Liver (tissue), 9 donors: ENCODE measurements around the gene ZNF846. TPM values are rescaled to one million over a fixed set of nuclear protein-coding genes. Genes with fewer than 3 reads are reported as not detected.
A peak's percentile ranks its signal among the peaks of the same experiment; 100 is the strongest.
"Not testable (repeated sequence)": the region's sequence is repeated elsewhere in the genome, so short reads cannot be mapped to it uniquely, and the experiment has no call there.

Source experiments
- DNase-seq: peaks from one replicate; pipeline ENCODE4 v3.0.0-alpha.2; 2017; ENCODE audit warnings: low spot score
- H3K27ac ChIP-seq, 2 donors: one replicate each; pipeline ENCODE4 v1.7.0; 2013; ENCODE audit warnings: inconsistent platforms in 2 of 2, low read length in 2 of 2, control low read depth in 1 of 2, low read depth in 1 of 2, mild to moderate bottlenecking in 1 of 2
- H3K27me3 ChIP-seq, 4 donors: one replicate each; pipeline versions ENCODE4 v1.6.1 to v1.7.0; 2013; ENCODE audit warnings: low read length in 3 of 4, inconsistent platforms in 1 of 4, mild to moderate bottlenecking in 1 of 4, moderate library complexity in 1 of 4; ENCODE audit not compliant: control insufficient read depth in 4 of 4, insufficient read depth in 4 of 4
- H3K36me3 ChIP-seq, 4 donors: one replicate each; pipeline versions ENCODE4 v1.6.1 to v1.7.0; 2013; ENCODE audit warnings: low read length in 3 of 4, mild to moderate bottlenecking in 3 of 4, low read depth in 1 of 4, moderate library complexity in 1 of 4; ENCODE audit not compliant: control insufficient read depth in 4 of 4, insufficient read depth in 3 of 4
- H3K4me1 ChIP-seq, 4 donors: one replicate each; pipeline versions ENCODE4 v1.6.1 to v1.7.0; 2013; ENCODE audit warnings: low read length in 3 of 4, mild to moderate bottlenecking in 3 of 4, moderate library complexity in 1 of 4; ENCODE audit not compliant: control insufficient read depth in 4 of 4, insufficient read depth in 4 of 4
- H3K4me3 ChIP-seq, 3 donors: one replicate each; pipeline versions ENCODE4 v1.6.1 to v1.7.0; 2013; ENCODE audit warnings: low read length in 3 of 3, control low read depth in 1 of 3, low read depth in 1 of 3, mild to moderate bottlenecking in 1 of 3
- H3K9ac ChIP-seq, 2 donors: one replicate each; pipeline ENCODE4 v1.7.0; 2013; ENCODE audit warnings: low read length in 2 of 2, mild to moderate bottlenecking in 2 of 2, moderate library complexity in 2 of 2, control low read depth in 1 of 2, low read depth in 1 of 2
- H3K9me3 ChIP-seq, 4 donors: one replicate each; pipeline versions ENCODE4 v1.6.1 to v1.7.0; 2013; ENCODE audit warnings: low read length in 3 of 4; ENCODE audit not compliant: control insufficient read depth in 4 of 4
- EGR1 ChIP-seq, 2 donors: IDR thresholded peaks; 2 replicates each; pipeline ENCODE4 v1.6.1; 2016 to 2018; ENCODE audit warnings: antibody characterized with exemption in 2 of 2, low read depth in 2 of 2
- RAD21 ChIP-seq, 2 donors: IDR thresholded peaks; 2 replicates each; pipeline ENCODE4 v1.6.1; 2016; ENCODE audit warnings: antibody characterized with exemption in 2 of 2, mild to moderate bottlenecking in 2 of 2
- RXRA ChIP-seq, 2 donors: IDR thresholded peaks; 2 replicates each; pipeline ENCODE4 v1.6.1; 2017 to 2018; ENCODE audit warnings: antibody characterized with exemption in 2 of 2, mild to moderate bottlenecking in 1 of 2
- SP1 ChIP-seq: IDR thresholded peaks from 2 replicates; pipeline ENCODE4 v1.6.1; 2018; ENCODE audit warnings: antibody characterized with exemption, mild to moderate bottlenecking
- WGBS: extraction: QIAGEN DNeasy Blood & Tissue Kit; methylation state at CpG from one replicate; pipeline ENCODE4 v1.1.7; 2013; 5-methylcytosine and 5-hydroxymethylcytosine counted together
- polyA plus RNA-seq, 2 donors: library from polyadenylated mRNA; stranded (reverse) in 1 of 2; unstranded in 1 of 2; fragments of 200-250 nt in 1 of 2; fragments of >200 nt in 1 of 2; fragmentation: Nextera tagmentation in 1 of 2; extraction: Ambion mirVana in 1 of 2; gene quantifications; one replicate each; pipeline versions ENCODE4 v1.2.1 to v1.2.3, GENCODE V29; 2013 to 2015
- total RNA-seq, 2 donors: library from RNA; depleted of rRNA; stranded (reverse); fragments of >200 nt; gene quantifications; one replicate each; pipeline ENCODE4 v1.2.3, GENCODE V29; 2014
- TF ChIP-seq, protein P1 (sequence below): fragments of 150-350 bp; IDR thresholded peaks from 2 replicates; pipeline ENCODE4 v1.5.1; 2017; ENCODE audit warnings: improper control_type of control experiment, low read depth, low read length; ENCODE audit not compliant: missing input control
- TF ChIP-seq, protein P2 (sequence below): IDR thresholded peaks from 2 replicates; pipeline ENCODE4 v1.6.1; 2016; ENCODE audit warnings: antibody characterized with exemption
- TF ChIP-seq, protein P3 (sequence below): IDR thresholded peaks from 2 replicates; pipeline ENCODE4 v1.6.1; 2016; ENCODE audit warnings: antibody characterized with exemption, mild to moderate bottlenecking
- donor health status: healthy.
- donor health status: healthy.
- donor health status: healthy.
- donor health status: healthy.
- donor health status: healthy.

The ZNF846 gene
- total and polyA plus RNA-seq, 4 donors, result 1.6 to 9.4 (median 6.6) TPM

DNA sequence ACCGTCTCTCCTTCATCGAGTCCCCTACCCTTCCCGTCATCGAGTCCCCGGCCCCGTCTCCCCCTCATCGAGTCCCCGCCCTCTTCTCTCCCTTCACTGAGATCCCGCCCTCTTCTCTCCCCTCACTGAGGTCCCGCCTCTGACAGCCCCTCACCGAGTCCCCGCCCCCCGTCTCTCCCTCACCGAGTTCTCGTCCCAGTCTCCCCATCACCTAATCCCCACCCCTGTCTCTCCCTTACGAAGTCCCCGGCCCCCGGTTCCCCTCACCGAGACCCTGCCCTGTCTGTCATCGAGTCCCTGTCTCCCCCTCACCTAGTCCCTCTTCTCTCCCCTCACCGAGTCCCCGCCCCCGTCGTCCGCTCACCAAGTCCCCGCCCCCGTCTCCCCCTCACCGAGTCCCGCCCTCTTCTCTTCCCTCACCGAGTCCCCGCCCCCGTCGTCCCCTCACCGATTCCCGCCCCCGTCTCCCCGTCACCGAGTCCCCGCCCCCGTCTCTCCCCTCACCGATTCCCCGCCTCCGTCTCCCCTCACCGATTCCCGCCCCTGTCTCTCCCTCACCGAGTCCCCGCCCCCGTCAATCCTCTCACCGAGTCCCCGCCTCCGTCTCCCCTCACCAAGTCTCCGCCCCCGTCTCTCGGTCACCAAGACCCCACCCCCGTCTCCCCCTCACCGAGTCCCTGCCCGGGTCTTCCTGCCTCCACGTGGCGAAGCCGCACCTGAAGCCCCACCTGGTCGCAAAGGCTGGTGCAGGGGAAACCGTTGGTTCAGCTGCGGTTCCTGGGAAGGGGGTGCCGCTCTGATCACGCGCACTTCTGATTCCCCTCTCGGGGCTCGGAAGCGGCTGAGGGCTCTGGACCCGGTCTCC, 23.9 kb upstream of the ZNF846 start:
- Histone ChIP-seq H3K4me1 (peaks cover 0 to 4% (median 1%) of the 10 kb centered on the region in 4 donors), H3K27ac (peak overlapping the region; percentile 74 to 95), H3K27me3 (no peaks in the 10 kb centered on the region), H3K9ac (peak overlapping the region; percentile 34 to 47), H3K4me3 (peak overlapping the region; percentile 84 to 88 (median 85)), H3K36me3 (no peaks in the 10 kb centered on the region), H3K9me3 (no peaks in the 10 kb centered on the region)
- WGBS, result 5% methylated on average over 70 of the region's 70 CpGs
- TF ChIP-seq RAD21 (IDR thresholded peaks at IDR 0.05) (peak in 1 of 2 donors; percentile 19), SP1 (peak; percentile 42), EGR1 (IDR thresholded peaks at IDR 0.05; ENCODE audit: low read depth in 2 of 2) (peak; percentile 58 to 74), RXRA (IDR thresholded peaks at IDR 0.05) (no peak)
- TF ChIP-seq, protein P1, sequence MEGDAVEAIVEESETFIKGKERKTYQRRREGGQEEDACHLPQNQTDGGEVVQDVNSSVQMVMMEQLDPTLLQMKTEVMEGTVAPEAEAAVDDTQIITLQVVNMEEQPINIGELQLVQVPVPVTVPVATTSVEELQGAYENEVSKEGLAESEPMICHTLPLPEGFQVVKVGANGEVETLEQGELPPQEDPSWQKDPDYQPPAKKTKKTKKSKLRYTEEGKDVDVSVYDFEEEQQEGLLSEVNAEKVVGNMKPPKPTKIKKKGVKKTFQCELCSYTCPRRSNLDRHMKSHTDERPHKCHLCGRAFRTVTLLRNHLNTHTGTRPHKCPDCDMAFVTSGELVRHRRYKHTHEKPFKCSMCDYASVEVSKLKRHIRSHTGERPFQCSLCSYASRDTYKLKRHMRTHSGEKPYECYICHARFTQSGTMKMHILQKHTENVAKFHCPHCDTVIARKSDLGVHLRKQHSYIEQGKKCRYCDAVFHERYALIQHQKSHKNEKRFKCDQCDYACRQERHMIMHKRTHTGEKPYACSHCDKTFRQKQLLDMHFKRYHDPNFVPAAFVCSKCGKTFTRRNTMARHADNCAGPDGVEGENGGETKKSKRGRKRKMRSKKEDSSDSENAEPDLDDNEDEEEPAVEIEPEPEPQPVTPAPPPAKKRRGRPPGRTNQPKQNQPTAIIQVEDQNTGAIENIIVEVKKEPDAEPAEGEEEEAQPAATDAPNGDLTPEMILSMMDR, result no peak
- TF ChIP-seq, protein P2, sequence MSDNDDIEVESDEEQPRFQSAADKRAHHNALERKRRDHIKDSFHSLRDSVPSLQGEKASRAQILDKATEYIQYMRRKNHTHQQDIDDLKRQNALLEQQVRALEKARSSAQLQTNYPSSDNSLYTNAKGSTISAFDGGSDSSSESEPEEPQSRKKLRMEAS, result peak; percentile 49
- DNase-seq, result peak; percentile 92

DNA sequence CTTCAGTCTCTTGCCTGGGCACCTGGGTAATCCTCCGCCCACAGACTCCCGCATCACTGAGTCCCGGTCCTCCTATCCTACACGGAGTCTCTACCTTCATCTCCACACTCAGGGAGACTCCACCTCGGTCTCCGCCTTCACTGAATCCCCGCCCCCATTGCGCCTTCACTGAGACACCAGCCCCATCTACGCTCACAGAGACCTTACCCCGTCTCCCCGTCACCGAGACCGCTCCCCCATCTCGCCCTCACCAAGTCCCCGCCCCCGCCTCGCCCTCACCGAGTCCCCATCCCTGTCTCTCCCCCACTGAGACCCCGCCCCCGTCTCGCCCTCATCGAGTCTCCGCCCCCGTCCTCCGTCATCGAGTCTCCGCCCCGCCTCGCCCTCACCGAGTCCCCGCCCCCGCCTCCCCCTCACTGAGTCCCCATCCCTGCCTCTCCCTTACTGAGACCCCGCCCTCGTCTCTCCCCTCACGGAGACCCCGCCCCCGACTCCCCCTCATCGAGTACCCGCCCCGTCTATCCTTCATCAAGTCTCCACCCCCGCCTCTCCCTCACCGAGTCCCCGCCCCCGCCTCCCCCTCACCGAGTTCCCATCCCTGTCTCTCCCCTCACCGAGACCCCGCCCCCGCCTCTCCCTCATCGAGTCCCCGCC, 23.1 kb upstream of the ZNF846 start:
- no peaks in the 10 kb centered on the region for H3K27me3 ChIP-seq
- peak overlapping the region; percentile 67 to 85 (median 77) for H3K4me3 ChIP-seq
- peak; percentile 96 for DNase-seq
- TF ChIP-seq SP1, result peak; percentile 10
- TF ChIP-seq, protein P3, sequence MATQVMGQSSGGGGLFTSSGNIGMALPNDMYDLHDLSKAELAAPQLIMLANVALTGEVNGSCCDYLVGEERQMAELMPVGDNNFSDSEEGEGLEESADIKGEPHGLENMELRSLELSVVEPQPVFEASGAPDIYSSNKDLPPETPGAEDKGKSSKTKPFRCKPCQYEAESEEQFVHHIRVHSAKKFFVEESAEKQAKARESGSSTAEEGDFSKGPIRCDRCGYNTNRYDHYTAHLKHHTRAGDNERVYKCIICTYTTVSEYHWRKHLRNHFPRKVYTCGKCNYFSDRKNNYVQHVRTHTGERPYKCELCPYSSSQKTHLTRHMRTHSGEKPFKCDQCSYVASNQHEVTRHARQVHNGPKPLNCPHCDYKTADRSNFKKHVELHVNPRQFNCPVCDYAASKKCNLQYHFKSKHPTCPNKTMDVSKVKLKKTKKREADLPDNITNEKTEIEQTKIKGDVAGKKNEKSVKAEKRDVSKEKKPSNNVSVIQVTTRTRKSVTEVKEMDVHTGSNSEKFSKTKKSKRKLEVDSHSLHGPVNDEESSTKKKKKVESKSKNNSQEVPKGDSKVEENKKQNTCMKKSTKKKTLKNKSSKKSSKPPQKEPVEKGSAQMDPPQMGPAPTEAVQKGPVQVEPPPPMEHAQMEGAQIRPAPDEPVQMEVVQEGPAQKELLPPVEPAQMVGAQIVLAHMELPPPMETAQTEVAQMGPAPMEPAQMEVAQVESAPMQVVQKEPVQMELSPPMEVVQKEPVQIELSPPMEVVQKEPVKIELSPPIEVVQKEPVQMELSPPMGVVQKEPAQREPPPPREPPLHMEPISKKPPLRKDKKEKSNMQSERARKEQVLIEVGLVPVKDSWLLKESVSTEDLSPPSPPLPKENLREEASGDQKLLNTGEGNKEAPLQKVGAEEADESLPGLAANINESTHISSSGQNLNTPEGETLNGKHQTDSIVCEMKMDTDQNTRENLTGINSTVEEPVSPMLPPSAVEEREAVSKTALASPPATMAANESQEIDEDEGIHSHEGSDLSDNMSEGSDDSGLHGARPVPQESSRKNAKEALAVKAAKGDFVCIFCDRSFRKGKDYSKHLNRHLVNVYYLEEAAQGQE, result no peak
- TF ChIP-seq EGR1 (IDR thresholded peaks at IDR 0.05; ENCODE audit: low read depth in 2 of 2), result peak; percentile 43 to 78
- H3K36me3 ChIP-seq, result no peaks in the 10 kb centered on the region
- H3K27ac ChIP-seq, result peak overlapping the region; percentile 66 to 95
- H3K9ac ChIP-seq, result no peak overlapping the region
- H3K9me3 ChIP-seq, result no peaks in the 10 kb centered on the region
- peaks cover 0 to 4% (median 1%) of the 10 kb centered on the region in 4 donors for H3K4me1 ChIP-seq
- 4% methylated on average over 50 of the region's 50 CpGs for WGBS

DNA sequence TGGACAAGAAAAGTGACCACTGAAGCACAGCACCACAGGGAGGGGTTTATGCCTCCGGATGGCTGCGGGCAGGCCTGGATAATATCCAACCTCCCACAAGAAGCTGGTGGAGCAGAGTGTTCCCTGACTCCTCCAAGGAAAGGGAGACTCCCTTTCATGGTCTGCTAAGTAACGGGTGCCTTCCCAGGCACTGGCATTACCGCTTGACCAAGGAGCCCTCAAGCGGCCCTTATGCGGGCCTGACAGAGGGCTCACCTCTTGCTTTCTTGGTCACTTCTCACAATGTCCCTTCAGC, 22.5 kb upstream of the ZNF846 start:
- H3K9me3 ChIP-seq, DNase-seq, H3K9ac ChIP-seq, H3K27me3 ChIP-seq, H3K4me1 ChIP-seq, H3K27ac ChIP-seq, H3K36me3 ChIP-seq, H3K4me3 ChIP-seq: not testable (repeated sequence)
- 92% methylated on average over 6 of the region's 6 CpGs for WGBS

DNA sequence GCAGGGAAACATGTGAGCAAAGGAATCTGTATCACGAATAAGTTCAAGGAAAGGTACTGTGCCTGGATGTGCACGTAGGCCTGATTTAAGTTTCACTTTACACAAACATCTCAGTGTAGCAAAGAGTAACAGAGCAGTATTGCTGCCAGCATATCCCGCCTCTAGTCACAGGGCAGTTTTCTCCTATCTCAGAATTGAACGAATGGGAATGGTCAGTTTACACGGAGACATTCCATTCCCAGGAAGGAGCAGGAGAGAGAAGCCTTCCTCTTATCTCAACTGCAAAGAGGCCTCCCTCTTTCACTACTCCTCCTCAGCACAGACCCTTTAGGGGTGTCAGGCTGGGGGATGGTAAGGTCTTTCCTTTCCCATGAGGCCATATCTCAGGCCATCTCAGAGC, 21.0 kb upstream of the ZNF846 start:
- not testable (repeated sequence) for H3K9me3 ChIP-seq, H3K4me3 ChIP-seq, H3K27me3 ChIP-seq, H3K36me3 ChIP-seq, H3K27ac ChIP-seq, H3K9ac ChIP-seq, DNase-seq
- WGBS, result 56% methylated on average over 5 of the region's 5 CpGs
- peaks cover 2 to 12% (median 5%) of the 10 kb centered on the region in 4 donors for H3K4me1 ChIP-seq
